Endodermal cell (in vitro differentiated cells): Measurements from ENCODE around the gene MICALL2. TPM values are rescaled to one million over a fixed set of nuclear protein-coding genes. Genes with fewer than 3 reads are reported as not detected.

ENCODE experiments used
- DNase-seq: peaks from one replicate; pipeline ENCODE4 v3.0.0-alpha.2; 2017
- H3K27ac ChIP-seq: 2 replicates; pipeline ENCODE4 v1.5.1; 2013; ENCODE audit warnings: mild to moderate bottlenecking, low read depth, low read length, moderate library complexity
- H3K27me3 ChIP-seq: 2 replicates; pipeline ENCODE4 v1.6.1; 2013; ENCODE audit warnings: mild to moderate bottlenecking, low read length, moderate library complexity; ENCODE audit not compliant: insufficient read depth, control insufficient read depth, poor library complexity, severe bottlenecking
- H3K36me3 ChIP-seq: 2 replicates; pipeline ENCODE4 v1.7.0; 2013; ENCODE audit warnings: mild to moderate bottlenecking, low read length, moderate library complexity; ENCODE audit not compliant: control insufficient read depth, insufficient read depth
- H3K4me1 ChIP-seq: one replicate; pipeline ENCODE4 v1.7.0; 2013; ENCODE audit warnings: low read length; ENCODE audit not compliant: control insufficient read depth, insufficient read depth
- H3K4me3 ChIP-seq: 2 replicates; pipeline ENCODE4 v1.5.1; 2013; ENCODE audit warnings: mild to moderate bottlenecking, low read length, moderate library complexity
- H3K9ac ChIP-seq: 2 replicates; pipeline ENCODE4 v1.6.1; 2013; ENCODE audit warnings: mild to moderate bottlenecking, low read length, moderate library complexity; ENCODE audit not compliant: poor library complexity, severe bottlenecking; ENCODE audit errors: extremely low read depth
- H3K9me3 ChIP-seq: 2 replicates; pipeline ENCODE4 v1.6.1; 2013; ENCODE audit warnings: mild to moderate bottlenecking, low read length, moderate library complexity; ENCODE audit not compliant: control insufficient read depth
- H3K27ac Mint-ChIP-seq: 2 replicates; pipeline ENCODE4 v1.8.0; 2020; ENCODE audit warnings: mixed read lengths
- H3K27me3 Mint-ChIP-seq: 2 replicates; pipeline ENCODE4 v1.8.0; 2021; ENCODE audit warnings: mild to moderate bottlenecking, mixed read lengths; ENCODE audit not compliant: insufficient read depth
- H3K36me3 Mint-ChIP-seq: 2 replicates; pipeline ENCODE4 v1.8.0; 2020; ENCODE audit warnings: low read depth, mixed read lengths
- H3K4me1 Mint-ChIP-seq: 2 replicates; pipeline ENCODE4 v1.8.0; 2020; ENCODE audit warnings: mixed read lengths
- H3K4me3 Mint-ChIP-seq: 2 replicates; pipeline ENCODE4 v1.8.0; 2020; ENCODE audit warnings: mild to moderate bottlenecking, moderate library complexity, mixed read lengths
- H3K9me3 Mint-ChIP-seq: 2 replicates; pipeline ENCODE4 v1.8.0; 2020; ENCODE audit warnings: mild to moderate bottlenecking, mixed read lengths
- CTCF ChIP-seq: fragments of 200-600 bp; sonication (generic); conservative IDR thresholded peaks from 2 replicates; pipeline ENCODE4 v1.5.0; 2021; ENCODE audit warnings: antibody characterized with exemption, mild to moderate bottlenecking
- WGBS, 2 experiments: methylation state at CpG; one replicate each; pipeline versions ENCODE4 v1.1.5 to v1.1.7; 2013; ENCODE audit warnings: missing lambda C conversion rate in 2 of 2, mixed read lengths in 1 of 2; ENCODE audit not compliant: insufficient coverage in 1 of 2, insufficient read length in 1 of 2; 5-methylcytosine and 5-hydroxymethylcytosine counted together
- total RNA-seq, 2 donors: library from RNA; stranded (reverse); fragmentation: NEBNext Ultra II Directional in 1 of 2; extraction: Animal tissue kit (Norgen Biotek cat#: 25700) in 1 of 2; gene quantifications; 2 replicates in 1 of 2; 3 replicates in 1 of 2; pipeline ENCODE4 v1.2.1, GENCODE V29; 2021

Gene MICALL2
- total RNA-seq, 2 donors from 2014 or later = 19.4 to 24.8 TPM

GRCh38 chr7:1397491-1398327 lies 61.6 kb downstream of the MICALL2 start:
- no peak overlapping the region for H3K4me3 Mint-ChIP-seq
- no peaks in the 10 kb centered on the region for H3K4me1 ChIP-seq
- no peak for TF ChIP-seq CTCF

GRCh38 chr7:1396195-1396594 lies 63.1 kb downstream of the MICALL2 start:
- Histone ChIP-seq H3K4me1 (no peaks in the 10 kb centered on the region), H3K4me3 (no peak overlapping the region), H3K36me3 (no peaks in the 10 kb centered on the region), H3K9ac (no peak overlapping the region), H3K27ac (no peak overlapping the region), H3K27me3 (peaks cover 18% of the 10 kb centered on the region), H3K9me3 (peaks cover 7% of the 10 kb centered on the region)
- H3K27ac Mint-ChIP-seq = no peak overlapping the region
- peaks cover 20% of the 10 kb centered on the region for H3K9me3 Mint-ChIP-seq
- no peak for TF ChIP-seq CTCF
- no peaks in the 10 kb centered on the region for H3K4me1 Mint-ChIP-seq
- H3K4me3 Mint-ChIP-seq = no peak overlapping the region
- H3K27me3 Mint-ChIP-seq = peaks cover 19% of the 10 kb centered on the region
- DNase-seq = no peak
- WGBS, 2 experiments = 80 to 89% methylated on average over 7 of the region's 7 CpGs
- no peaks in the 10 kb centered on the region for H3K36me3 Mint-ChIP-seq

More at GRCh38 chr7:1397491-1398327, 61.6 kb downstream of the MICALL2 start:
- no peaks in the 10 kb centered on the region for H3K4me1 Mint-ChIP-seq
- peaks cover 16% of the 10 kb centered on the region for H3K9me3 Mint-ChIP-seq
- peaks cover 33% of the 10 kb centered on the region for H3K27me3 ChIP-seq
- H3K4me3 ChIP-seq = no peak overlapping the region
- H3K9ac ChIP-seq = no peak overlapping the region
- no peak overlapping the region for H3K27ac Mint-ChIP-seq
- H3K36me3 Mint-ChIP-seq = no peaks in the 10 kb centered on the region
- no peaks in the 10 kb centered on the region for H3K36me3 ChIP-seq
- DNase-seq = no peak
- WGBS, 2 experiments = 77 to 88% methylated on average over 12 of the region's 12 CpGs
- H3K9me3 ChIP-seq = no peaks in the 10 kb centered on the region
- H3K27me3 Mint-ChIP-seq = peaks cover 29% of the 10 kb centered on the region
- H3K27ac ChIP-seq = no peak overlapping the region

GRCh38 chr7:1395211-1396070 lies 63.8 kb downstream of the MICALL2 start:
- Histone ChIP-seq H3K4me1 (no peaks in the 10 kb centered on the region), H3K9me3 (peaks cover 8% of the 10 kb centered on the region), H3K36me3 (no peaks in the 10 kb centered on the region), H3K27ac (no peak overlapping the region), H3K4me3 (no peak overlapping the region), H3K9ac (no peak overlapping the region), H3K27me3 (peaks cover 10% of the 10 kb centered on the region)
- Mint-ChIP-seq H3K36me3 (no peaks in the 10 kb centered on the region), H3K4me3 (no peak overlapping the region), H3K27me3 (peaks cover 16% of the 10 kb centered on the region), H3K4me1 (no peaks in the 10 kb centered on the region), H3K27ac (no peak overlapping the region), H3K9me3 (peaks cover 20% of the 10 kb centered on the region)
- TF ChIP-seq CTCF = no peak
- 85 to 90% methylated on average over 18 to 33 of the region's 33 CpGs for WGBS, 2 experiments
- DNase-seq = no peak
